Bronchial epithelial cell (primary cell): Measurements from ENCODE around the gene MTMR1. TPM values are rescaled to one million over a fixed set of nuclear protein-coding genes. Genes with fewer than 3 reads are reported as not detected.

ENCODE experiments used
- DNase-seq: peaks from one replicate; pipeline ENCODE4 v3.0.0-alpha.2; 2010; ENCODE audit warnings: low read depth
- FAIRE-seq: peaks from 2 replicates; lab custom pipeline; 2011; peaks lifted over from hg19 to GRCh38; lab: Jason Lieb, UNC
- H3K27me3 ChIP-seq: 2 replicates; pipeline ENCODE4 v1.5.1; 2011; ENCODE audit warnings: low read length; ENCODE audit not compliant: control insufficient read depth, insufficient read depth
- H3K36me3 ChIP-seq: 2 replicates; pipeline ENCODE4 v1.5.1; 2011; ENCODE audit warnings: low read length; ENCODE audit not compliant: control insufficient read depth, insufficient read depth
- H3K4me3 ChIP-seq: 2 replicates; pipeline ENCODE4 v1.5.1; 2011; ENCODE audit warnings: mild to moderate bottlenecking, low read depth, low read length, control low read depth
- CTCF ChIP-seq: IDR thresholded peaks from 2 replicates; pipeline ENCODE4 v1.5.1; 2011; ENCODE audit warnings: mild to moderate bottlenecking, moderate library complexity, low read length, control low read depth, inconsistent platforms; ENCODE audit not compliant: insufficient read depth, severe bottlenecking
- total RNA-seq: library from RNA; depleted of rRNA; stranded (reverse); fragments of >200 nt; gene quantifications from 2 replicates; pipeline ENCODE4 v1.2.1, GENCODE V29; 2014

The MTMR1 gene
- total RNA-seq, 1 donor from 2014 or later = 14.0 TPM

DNA sequence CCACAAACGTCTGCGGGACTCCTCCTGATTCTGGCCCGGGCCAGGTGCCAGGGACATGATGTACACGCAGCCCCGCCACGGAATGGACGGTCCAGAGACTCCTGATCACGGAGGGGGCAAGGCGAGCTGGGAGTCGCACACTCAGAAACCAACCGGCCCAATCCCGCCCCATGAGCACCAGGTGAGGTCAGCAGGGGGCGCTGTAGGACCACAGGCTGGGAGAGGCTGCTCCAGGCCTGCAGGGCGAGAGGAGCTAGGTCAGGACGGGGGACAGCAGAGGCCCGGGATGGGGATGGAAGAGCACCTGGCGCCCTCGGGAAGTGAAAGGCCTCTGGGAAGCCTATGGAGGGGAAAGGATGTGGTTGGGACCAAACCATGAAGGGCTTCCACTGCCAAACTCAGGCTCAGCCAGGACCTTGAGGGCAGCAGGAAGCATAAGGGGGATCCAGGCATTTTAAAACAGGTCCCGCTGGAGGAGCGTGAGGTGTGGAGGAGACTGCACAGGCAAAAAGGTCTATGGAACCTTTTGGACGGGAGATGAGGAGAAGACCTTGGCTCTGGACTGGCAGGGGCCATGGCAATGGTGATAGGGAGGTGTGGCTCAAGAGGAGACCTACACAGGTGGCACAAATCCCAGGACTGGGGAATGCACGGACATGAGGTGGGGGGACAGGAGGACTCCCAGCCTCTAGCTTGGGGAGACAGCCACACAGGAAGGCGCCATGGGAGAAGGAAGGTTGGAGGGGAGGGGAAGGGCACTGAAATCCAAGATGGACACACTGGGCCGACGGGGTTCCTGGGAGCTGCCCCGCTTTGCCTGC lies 79.2 kb downstream of the MTMR1 start:
- Histone ChIP-seq H3K27me3 (no peaks in the 10 kb centered on the region), H3K36me3 (peaks cover 4% of the 10 kb centered on the region), H3K4me3 (no peak overlapping the region)
- FAIRE-seq (no peak), DNase-seq (peak; percentile 29)
- peak; percentile 83 for TF ChIP-seq CTCF

GRCh38 chrX:150773117-150773516 lies 79.9 kb downstream of the MTMR1 start:
- FAIRE-seq (no peak), DNase-seq (no peak)
- peaks cover 6% of the 10 kb centered on the region for H3K36me3 ChIP-seq
- TF ChIP-seq CTCF = no peak
- H3K4me3 ChIP-seq = no peak overlapping the region
- H3K27me3 ChIP-seq = no peaks in the 10 kb centered on the region

DNA sequence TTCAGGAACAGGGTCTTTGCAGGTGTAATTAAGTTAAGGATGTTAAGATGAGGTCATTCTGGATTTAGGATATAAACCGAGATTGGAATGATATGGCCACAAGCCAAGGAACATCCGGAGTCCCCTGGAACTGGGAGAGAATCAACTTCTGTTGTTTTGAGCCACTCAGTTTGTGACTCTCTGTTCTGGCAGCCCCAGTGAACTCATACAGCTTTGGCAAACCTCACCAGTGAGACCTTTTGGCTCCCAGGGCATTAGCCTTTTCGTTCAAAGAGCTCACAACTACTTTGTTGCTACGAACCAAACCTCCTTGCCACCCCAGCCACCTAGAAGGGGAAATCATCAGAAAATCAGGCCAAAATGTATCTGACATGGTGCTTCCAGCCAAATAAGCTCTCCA lies 80.4 kb downstream of the MTMR1 start:
- peaks cover 6% of the 10 kb centered on the region for H3K36me3 ChIP-seq
- no peak for TF ChIP-seq CTCF
- FAIRE-seq (no peak), DNase-seq (no peak)
- no peaks in the 10 kb centered on the region for H3K27me3 ChIP-seq
- no peak overlapping the region for H3K4me3 ChIP-seq

- DNase-seq (no peak), FAIRE-seq (no peak)
- TF ChIP-seq CTCF = no peak
- Histone ChIP-seq H3K36me3 (peaks cover 6% of the 10 kb centered on the region), H3K4me3 (no peak overlapping the region), H3K27me3 (no peaks in the 10 kb centered on the region)
Measured at GRCh38 chrX:150774798-150775568, 81.8 kb downstream of the MTMR1 start.

- H3K4me3 ChIP-seq = no peak overlapping the region
- no peak for DNase-seq
- H3K27me3 ChIP-seq = no peaks in the 10 kb centered on the region
- TF ChIP-seq CTCF = no peak
- no peak for FAIRE-seq
- H3K36me3 ChIP-seq = peaks cover 6% of the 10 kb centered on the region
Measured at GRCh38 chrX:150775569-150776350, 82.6 kb downstream of the MTMR1 start.
